AG09319 (cell line): Measurements from ENCODE around the gene POLR2F.

Source experiments
- DNase-seq: peaks from one replicate; pipeline ENCODE4 v3.0.0-alpha.2; 2010; ENCODE audit warnings: low read depth; ENCODE audit errors: extremely low read depth
- TF ChIP-seq, protein P1 (sequence below): IDR thresholded peaks from 2 replicates; pipeline ENCODE4 v1.5.1; 2011; ENCODE audit warnings: low read depth, mild to moderate bottlenecking, inconsistent platforms, low read length, moderate library complexity

POLR2F gene

DNA sequence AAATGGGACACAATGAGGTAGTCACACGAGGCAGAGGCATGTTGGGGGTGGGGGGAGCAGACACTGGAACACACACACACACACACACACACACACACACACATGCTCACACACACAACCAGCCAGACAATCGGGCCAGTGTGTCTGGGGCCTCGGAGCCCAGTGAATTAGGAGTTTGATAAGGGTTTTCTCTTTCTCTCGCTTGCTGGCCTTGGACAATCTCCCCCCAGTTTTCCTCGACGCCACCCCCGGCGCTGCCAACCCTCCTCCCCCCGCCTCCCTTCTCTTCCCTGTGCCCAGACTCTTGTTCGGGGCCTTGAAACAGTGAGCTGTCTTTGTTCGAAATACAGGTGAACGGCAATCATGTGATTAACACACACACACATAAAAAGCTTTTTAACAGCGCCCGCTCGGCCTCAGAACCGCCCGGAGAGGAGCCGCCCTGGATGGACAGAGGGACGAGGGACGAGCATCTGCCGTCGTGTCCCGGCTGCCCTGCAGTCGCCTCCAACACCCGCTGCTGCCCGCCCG is 32.3 kb downstream of the POLR2F start:
- TF ChIP-seq, protein P1, sequence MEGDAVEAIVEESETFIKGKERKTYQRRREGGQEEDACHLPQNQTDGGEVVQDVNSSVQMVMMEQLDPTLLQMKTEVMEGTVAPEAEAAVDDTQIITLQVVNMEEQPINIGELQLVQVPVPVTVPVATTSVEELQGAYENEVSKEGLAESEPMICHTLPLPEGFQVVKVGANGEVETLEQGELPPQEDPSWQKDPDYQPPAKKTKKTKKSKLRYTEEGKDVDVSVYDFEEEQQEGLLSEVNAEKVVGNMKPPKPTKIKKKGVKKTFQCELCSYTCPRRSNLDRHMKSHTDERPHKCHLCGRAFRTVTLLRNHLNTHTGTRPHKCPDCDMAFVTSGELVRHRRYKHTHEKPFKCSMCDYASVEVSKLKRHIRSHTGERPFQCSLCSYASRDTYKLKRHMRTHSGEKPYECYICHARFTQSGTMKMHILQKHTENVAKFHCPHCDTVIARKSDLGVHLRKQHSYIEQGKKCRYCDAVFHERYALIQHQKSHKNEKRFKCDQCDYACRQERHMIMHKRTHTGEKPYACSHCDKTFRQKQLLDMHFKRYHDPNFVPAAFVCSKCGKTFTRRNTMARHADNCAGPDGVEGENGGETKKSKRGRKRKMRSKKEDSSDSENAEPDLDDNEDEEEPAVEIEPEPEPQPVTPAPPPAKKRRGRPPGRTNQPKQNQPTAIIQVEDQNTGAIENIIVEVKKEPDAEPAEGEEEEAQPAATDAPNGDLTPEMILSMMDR, result no peak
- no peak for DNase-seq

DNA sequence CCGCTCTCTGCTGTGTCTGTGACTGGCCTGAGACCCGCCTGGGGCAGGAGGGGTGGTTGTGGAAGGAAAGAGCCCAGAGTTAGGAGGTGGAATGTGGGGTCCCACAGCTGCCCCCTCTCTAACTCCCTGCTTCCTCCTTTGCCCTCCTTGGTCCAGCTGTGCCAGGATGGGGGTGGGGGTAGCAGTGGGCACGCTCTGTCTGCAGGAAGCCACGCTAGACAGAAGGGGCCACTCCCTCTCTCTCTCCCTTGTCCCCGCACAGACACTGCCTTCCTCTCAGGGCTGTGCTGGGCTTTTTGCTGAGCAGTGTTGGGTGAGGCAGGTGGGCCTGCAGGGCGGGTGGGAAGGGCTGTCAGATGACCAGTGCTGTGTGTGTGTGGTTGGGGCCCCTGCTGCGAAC is 32.9 kb downstream of the POLR2F start:
- TF ChIP-seq, protein P1, result no peak
- no peak for DNase-seq

DNA sequence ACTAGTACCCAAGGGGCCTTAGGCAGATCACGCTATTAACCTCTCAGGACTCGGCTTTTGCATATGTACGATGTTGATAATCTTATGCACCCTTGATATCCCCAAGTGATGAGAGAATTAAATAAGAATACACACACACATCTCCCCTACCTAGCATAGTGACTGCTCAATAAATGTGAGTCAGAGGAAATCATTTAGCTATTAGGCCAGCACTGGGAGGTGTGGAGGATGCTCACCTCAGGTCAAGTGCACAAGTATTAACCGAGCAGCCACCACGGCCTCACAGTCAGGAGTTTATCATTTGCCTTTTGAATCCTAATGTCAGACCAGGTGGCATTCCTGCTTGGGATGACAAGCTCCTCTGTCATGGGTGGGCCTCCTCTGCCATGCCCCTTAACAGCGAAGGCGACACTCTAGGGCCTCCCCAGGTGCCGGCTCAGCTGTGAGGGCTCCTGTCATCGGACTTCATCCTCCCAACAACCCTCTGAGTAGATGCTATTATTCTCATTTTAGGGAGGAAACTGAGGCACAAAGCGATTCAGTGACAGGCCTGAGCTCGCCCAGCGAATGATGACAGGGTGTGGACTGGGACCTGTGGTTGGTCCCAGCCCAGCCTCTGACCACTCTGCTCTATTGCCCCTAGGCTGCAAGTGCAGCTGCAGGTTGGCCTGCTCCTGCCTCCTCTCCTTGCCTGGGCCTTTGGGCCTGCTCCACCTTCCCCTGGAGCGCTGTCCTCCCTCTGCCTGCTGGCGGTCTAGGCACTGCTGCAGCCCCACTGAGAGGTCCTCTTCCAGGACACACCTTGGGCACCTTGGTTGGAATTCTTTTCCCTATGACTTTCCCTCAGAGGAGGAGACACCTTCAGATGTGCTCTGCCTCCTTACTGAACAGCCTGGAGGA is 35.9 kb downstream of the POLR2F start:
- no peak for DNase-seq
- TF ChIP-seq, protein P1, result no peak

DNA sequence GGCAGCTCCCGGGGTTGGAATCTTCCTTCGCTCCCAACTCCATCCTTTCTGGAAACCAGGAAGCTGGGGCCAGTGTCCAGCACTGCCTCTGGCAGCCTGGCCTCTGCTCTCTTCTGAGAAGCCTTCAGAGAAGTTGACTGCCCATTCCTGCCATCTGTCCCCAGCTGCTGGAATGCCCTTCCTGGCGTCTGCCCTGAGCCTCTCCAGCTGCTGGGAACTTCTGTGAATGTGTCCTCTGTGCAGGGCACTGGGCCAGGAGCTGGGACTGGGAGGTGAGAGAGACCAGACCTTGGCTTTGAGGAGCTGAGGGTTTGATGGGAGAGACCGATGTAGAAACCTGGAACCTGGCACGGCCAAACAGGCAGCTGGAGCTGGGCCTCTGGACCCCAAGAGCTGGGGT is 36.8 kb downstream of the POLR2F start:
- TF ChIP-seq, protein P1, result no peak
- no peak for DNase-seq

DNA sequence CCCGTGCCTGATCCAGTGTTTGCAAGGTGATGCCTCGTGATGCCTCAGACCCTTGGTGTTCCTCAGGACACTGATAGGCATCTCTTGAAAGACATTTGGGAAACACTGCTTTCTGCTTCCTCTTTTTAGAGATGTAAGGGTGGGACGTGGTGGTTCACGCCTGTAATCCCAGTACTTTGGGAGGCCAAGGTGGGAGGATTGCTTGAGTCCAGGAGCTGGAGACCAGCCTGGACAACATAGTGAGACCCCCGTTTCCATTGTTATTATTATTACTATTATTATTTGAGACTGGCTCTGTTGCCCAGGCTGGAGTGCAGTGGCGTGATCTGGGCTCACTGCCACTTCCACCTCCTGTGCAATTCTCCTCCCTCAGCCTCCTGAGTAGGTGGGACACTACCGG is 37.4 kb downstream of the POLR2F start:
- TF ChIP-seq, protein P1, result no peak

DNA sequence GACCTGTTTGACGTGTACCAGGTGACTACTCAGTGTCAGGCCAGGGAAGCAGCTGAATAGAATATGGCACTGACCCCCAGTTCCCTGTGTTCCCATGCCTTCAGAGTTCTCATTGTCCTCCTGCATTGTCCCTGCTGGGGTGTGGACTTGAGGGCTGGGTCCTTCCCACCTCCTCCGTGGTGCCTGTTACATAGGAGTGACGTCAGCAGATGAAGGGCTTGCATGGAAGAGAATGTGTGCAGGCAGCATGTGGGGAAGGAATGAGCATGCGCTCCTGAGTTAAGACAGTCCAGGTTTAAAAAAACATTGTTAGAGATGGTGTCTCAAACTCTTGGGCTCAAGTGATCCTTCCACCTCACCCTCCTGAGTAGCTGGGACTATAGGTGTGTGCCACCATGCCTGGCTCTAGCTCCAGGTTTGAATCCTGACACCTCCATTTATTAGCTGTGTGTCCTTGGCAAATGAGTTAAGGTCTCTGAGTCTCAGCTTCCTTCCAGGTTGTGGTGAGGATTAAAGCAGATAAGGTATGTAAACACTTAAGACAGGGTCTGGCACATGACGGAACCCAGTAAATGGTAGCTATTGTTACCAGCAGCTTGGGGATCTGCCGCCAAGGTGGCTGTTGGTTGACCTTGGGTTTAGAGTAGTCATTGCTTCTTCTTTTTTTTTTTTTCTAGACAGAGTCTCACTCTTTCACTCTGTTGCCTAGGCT is 38.4 kb downstream of the POLR2F start:
- TF ChIP-seq, protein P1, result no peak
- no peak for DNase-seq

More for the DNA sequence above, 37.4 kb downstream of the POLR2F start:
- no peak for DNase-seq

DNA sequence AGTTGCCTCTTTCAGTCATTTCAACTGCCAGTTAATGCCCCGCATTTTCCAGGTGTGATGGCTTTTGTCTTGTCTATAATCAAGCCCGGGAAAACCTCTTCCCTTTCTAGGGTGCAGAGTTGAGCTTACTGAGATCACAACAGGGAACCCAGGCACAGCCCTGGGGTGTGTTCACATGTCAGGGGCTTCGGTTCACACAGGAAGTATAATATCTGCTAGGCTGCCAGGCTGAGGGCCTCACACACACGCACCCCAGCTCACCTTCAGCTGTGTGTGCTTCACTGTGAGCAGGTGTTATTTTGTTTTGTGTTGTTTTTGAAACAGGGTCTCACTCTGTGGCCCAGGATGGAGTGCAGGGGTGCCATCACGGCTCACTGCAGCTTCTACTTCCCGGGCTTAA is 40.5 kb downstream of the POLR2F start:
- TF ChIP-seq, protein P1, result no peak
- no peak for DNase-seq
